Lower lobe of right lung (tissue), 2 donors: ENCODE measurements around the gene ZNF365. TPM values are rescaled to one million over a fixed set of nuclear protein-coding genes. Genes with fewer than 3 reads are reported as not detected.
A peak's percentile ranks its signal among the peaks of the same experiment; 100 is the strongest.
"Not testable (repeated sequence)": the region's sequence is repeated elsewhere in the genome, so short reads cannot be mapped to it uniquely, and the experiment has no call there.

Source experiments
- ATAC-seq, 2 donors: fragments of 200-7000 bp; cut with Tn5 transposase; one replicate each; pipeline ENCODE4 v1.9.1; 2020 to 2022; ENCODE audit warnings: mild to moderate bottlenecking in 2 of 2, moderate library complexity in 2 of 2
- DNase-seq: peaks from one replicate; pipeline ENCODE4 v3.0.0-alpha.2; 2020
- H3K27ac ChIP-seq: fragments of 200-600 bp; one replicate; pipeline ENCODE4 v1.8.0; 2022
- H3K27me3 ChIP-seq: fragments of 200-600 bp; one replicate; pipeline ENCODE4 v1.8.0; 2022; ENCODE audit warnings: low read depth
- H3K36me3 ChIP-seq: fragments of 200-600 bp; one replicate; pipeline ENCODE4 v1.8.0; 2022; ENCODE audit warnings: mild to moderate bottlenecking
- H3K4me1 ChIP-seq: fragments of 200-600 bp; one replicate; pipeline ENCODE4 v1.8.0; 2022
- H3K4me3 ChIP-seq: fragments of 200-600 bp; one replicate; pipeline ENCODE4 v1.8.0; 2022; ENCODE audit warnings: mild to moderate bottlenecking
- H3K9me3 ChIP-seq: fragments of 200-600 bp; one replicate; pipeline ENCODE4 v1.8.0; 2022
- intact Hi-C: fragments of 100-400 bp; cut with DNase I; formaldehyde crosslinking; loops from one replicate; pipeline ENCODE4 v1.11.0; 2022
- total RNA-seq: library from RNA; stranded (reverse); fragmentation: NEBNext Ultra II Directional; extraction: Animal tissue kit (Norgen Biotek cat#: 25700); gene quantifications from one replicate; pipeline ENCODE4 v1.2.1, GENCODE V29; 2021
- TF ChIP-seq, protein P1 (sequence below): fragments of 200-600 bp; IDR thresholded peaks from one replicate; pipeline ENCODE4 v1.8.0; 2022; ENCODE audit warnings: antibody characterized with exemption, mild to moderate bottlenecking
- donor health status: DM: no; HTN: yes; CAD: no; lungs with severe emphysema.

The ZNF365 gene
- total RNA-seq, 1 donor from 2014 or later, result 1.2 TPM

DNA sequence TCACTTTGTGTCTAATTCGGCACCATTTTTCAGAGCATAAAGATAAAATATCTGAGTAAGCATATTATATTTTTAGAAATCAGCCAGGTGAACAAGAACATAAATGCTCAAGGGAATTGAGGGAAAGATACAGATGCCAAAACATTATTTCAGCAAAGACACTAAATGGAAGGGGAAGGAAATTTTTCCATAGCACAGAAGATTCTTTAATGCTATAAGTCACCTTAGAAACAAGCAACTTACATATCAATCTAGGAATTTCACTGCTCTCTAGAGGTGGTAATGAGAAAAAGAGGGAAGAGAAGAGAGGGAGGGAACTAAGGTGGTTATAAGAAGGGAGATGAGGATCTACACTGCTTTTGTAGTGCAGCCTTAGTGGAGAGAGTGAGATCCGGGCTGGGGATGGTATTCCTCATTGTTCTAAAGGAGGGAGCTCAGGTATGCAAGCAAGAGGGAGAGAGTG is 20.4 kb downstream of the ZNF365 start:
- H3K4me3 ChIP-seq, result no peak overlapping the region
- DNase-seq, result no peak
- no peak overlapping the region for H3K27ac ChIP-seq

DNA sequence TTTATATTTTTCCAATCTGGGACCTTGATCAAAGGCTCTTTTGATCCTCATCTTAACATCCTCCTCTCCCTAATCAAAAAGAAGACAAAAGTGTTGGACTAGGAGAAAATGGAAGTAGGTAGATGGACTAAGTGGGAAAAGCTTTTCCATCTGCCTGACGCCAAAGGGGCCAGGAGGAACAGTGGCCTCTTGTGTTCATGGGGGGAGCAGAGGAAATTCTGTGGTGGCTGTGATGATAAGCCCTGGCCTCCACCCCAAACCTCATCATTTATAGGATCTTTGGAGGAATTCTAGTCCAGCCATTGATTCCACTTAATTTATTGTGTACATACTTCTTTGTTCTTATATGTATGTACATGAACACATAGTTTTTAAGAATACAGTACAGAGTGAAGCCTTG is 21.7 kb downstream of the ZNF365 start:
- Histone ChIP-seq H3K9me3 (no peaks in the 10 kb centered on the region), H3K27ac (no peak overlapping the region), H3K27me3 (no peaks in the 10 kb centered on the region), H3K36me3 (no peaks in the 10 kb centered on the region), H3K4me1 (no peaks in the 10 kb centered on the region), H3K4me3 (no peak overlapping the region)
- DNase-seq (no peak), ATAC-seq (no peak)
- intact Hi-C loops, result no loop called here
- TF ChIP-seq, protein P1, sequence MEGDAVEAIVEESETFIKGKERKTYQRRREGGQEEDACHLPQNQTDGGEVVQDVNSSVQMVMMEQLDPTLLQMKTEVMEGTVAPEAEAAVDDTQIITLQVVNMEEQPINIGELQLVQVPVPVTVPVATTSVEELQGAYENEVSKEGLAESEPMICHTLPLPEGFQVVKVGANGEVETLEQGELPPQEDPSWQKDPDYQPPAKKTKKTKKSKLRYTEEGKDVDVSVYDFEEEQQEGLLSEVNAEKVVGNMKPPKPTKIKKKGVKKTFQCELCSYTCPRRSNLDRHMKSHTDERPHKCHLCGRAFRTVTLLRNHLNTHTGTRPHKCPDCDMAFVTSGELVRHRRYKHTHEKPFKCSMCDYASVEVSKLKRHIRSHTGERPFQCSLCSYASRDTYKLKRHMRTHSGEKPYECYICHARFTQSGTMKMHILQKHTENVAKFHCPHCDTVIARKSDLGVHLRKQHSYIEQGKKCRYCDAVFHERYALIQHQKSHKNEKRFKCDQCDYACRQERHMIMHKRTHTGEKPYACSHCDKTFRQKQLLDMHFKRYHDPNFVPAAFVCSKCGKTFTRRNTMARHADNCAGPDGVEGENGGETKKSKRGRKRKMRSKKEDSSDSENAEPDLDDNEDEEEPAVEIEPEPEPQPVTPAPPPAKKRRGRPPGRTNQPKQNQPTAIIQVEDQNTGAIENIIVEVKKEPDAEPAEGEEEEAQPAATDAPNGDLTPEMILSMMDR, result no peak

More for the DNA sequence above, 20.4 kb downstream of the ZNF365 start:
- no peaks in the 10 kb centered on the region for H3K9me3 ChIP-seq
- ATAC-seq, result peak in 1 of 2 donors; percentile 42
- H3K4me1 ChIP-seq, result no peaks in the 10 kb centered on the region
- TF ChIP-seq, protein P1, result no peak
- no peaks in the 10 kb centered on the region for H3K27me3 ChIP-seq
- H3K36me3 ChIP-seq, result no peaks in the 10 kb centered on the region
- intact Hi-C loops, result no loop called here

DNA sequence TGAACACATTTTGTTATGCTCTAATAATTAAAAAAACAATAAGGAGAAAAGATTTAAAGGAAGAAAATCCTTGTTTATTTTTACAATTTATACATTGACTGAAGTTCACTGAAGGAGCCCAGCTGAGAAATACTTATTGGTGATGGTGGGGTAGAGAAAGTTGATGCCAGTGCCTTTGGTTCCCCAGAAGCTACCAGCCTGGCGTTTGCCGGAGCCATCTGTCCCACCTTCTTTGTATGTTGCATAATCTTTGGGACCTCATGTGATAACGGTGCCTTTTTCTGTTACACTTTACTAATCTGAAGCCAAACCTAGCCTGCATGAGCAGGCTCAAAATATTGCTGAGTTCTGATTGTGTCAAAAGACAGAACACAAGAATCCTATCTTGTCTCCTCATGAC is 22.7 kb downstream of the ZNF365 start:
- ATAC-seq (no peak), DNase-seq (no peak)
- H3K4me1 ChIP-seq, result no peaks in the 10 kb centered on the region

DNA sequence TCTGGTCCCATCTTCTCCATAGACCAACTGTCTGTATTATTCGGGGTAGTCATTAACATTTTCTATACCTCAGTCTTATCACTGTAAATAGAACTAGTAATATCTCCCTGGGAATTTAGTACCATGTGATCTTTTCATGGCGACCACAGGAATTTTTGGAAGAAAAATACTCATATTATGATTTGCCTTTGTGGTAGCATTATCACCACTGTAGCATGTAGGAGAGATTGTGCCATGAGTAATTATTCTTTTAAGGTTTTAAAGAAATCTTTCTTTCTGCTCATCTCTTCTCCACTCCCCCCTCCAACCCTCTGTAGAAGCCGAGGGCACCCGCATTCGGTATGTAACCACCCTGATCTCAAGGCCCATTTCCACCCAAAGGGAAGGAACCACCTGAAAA is 25.0 kb downstream of the ZNF365 start:
- Histone ChIP-seq H3K4me3 (no peak overlapping the region), H3K36me3 (no peaks in the 10 kb centered on the region), H3K4me1 (no peaks in the 10 kb centered on the region), H3K27me3 (no peaks in the 10 kb centered on the region), H3K9me3 (no peaks in the 10 kb centered on the region), H3K27ac (no peak overlapping the region)
- intact Hi-C loops, result no loop called here
- ATAC-seq (no peak), DNase-seq (no peak)
- TF ChIP-seq, protein P1, result no peak

More for the DNA sequence above, 22.7 kb downstream of the ZNF365 start:
- no peaks in the 10 kb centered on the region for H3K27me3 ChIP-seq
- intact Hi-C loops, result no loop called here
- H3K27ac ChIP-seq, result no peak overlapping the region
- H3K36me3 ChIP-seq, result no peaks in the 10 kb centered on the region
- H3K9me3 ChIP-seq, result no peaks in the 10 kb centered on the region
- no peak overlapping the region for H3K4me3 ChIP-seq
- TF ChIP-seq, protein P1, result no peak

DNA sequence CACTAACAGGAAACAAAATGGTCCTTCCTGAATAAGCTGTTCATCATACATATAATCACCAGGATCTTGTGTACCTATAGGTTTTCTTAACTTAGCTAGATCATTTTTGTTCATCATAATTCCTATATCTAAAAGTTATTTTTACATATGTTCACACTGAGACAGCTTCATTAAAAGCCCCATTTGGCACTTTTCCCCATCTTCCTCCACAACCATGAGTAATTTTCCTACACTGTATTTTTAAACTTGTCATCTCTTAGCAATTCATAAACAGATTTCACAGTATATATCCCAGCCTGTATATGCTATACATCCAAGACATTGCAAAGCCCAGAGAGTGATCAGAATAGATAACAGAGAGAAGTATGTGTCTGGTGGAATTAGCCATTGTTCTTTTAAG is 28.3 kb downstream of the ZNF365 start:
- TF ChIP-seq, protein P1, result no peak
- no peak for ATAC-seq
- intact Hi-C loops, result no loop called here
- H3K27ac ChIP-seq, result no peak overlapping the region
- no peaks in the 10 kb centered on the region for H3K36me3 ChIP-seq
- no peak for DNase-seq
- H3K4me1 ChIP-seq, result no peaks in the 10 kb centered on the region
- H3K27me3 ChIP-seq, result no peaks in the 10 kb centered on the region
- H3K4me3 ChIP-seq, result no peak overlapping the region
- no peaks in the 10 kb centered on the region for H3K9me3 ChIP-seq

DNA sequence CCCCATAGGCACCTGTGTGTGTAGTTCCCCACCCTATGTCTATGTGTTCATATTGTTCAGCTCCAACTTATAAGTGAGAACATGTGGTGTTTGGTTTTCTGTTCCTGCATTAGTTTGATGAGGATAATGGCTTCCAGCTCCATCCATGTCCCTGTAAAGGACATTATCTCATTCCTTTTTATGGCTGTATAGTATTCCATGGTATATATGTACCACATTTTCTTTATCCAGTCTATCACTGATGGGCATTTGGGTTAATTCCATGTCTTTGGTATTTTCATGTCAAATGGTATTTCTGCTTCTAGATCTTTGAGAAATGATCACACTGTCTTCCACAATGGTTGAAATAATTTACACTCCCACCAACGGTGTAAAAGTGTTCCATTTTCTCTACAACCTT is 36.4 kb downstream of the ZNF365 start:
- H3K4me3 ChIP-seq, H3K27ac ChIP-seq, ATAC-seq, H3K36me3 ChIP-seq, DNase-seq, H3K4me1 ChIP-seq, H3K27me3 ChIP-seq, H3K9me3 ChIP-seq, intact Hi-C loops: not testable (repeated sequence)

DNA sequence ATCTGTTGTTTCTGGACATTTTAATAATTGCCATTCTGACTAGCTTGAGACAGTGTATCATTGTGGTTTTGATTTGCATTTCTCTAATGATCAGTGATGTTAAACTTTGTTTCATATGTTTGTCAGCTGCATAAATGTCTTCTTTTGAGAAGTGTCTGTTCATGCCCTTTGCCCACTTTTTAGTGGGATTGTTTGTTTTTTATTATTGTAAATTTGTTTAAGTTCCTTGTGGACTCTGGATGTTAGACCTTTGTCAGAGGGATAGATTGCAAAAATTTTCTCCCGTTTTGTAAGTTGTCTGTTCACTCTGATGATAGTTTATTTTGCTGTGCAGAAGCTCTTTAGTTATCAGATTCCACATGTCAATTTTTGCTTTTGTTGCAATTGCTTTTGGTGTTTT is 36.8 kb downstream of the ZNF365 start:
- H3K9me3 ChIP-seq, DNase-seq, H3K36me3 ChIP-seq, H3K4me3 ChIP-seq, H3K27me3 ChIP-seq, H3K27ac ChIP-seq, intact Hi-C loops, H3K4me1 ChIP-seq, ATAC-seq: not testable (repeated sequence)
